Muscle of leg (tissue), 11 donors: ENCODE results near the gene SYNE4. TPM values are rescaled to one million over a fixed set of nuclear protein-coding genes. Genes with fewer than 3 reads are reported as not detected.

Experiments
- DNase-seq: peaks from one replicate; pipeline ENCODE4 v3.0.0; 2013
- H3K27ac ChIP-seq: one replicate; pipeline ENCODE4 v1.5.1; 2013; ENCODE audit warnings: mild to moderate bottlenecking, low read length, control low read depth
- H3K27me3 ChIP-seq: one replicate; pipeline ENCODE4 v1.6.1; 2013; ENCODE audit warnings: low read length; ENCODE audit not compliant: control insufficient read depth, insufficient read depth
- H3K36me3 ChIP-seq: one replicate; pipeline ENCODE4 v1.6.1; 2013; ENCODE audit warnings: low read length; ENCODE audit not compliant: control insufficient read depth, insufficient read depth
- H3K4me1 ChIP-seq: one replicate; pipeline ENCODE4 v1.6.1; 2013; ENCODE audit warnings: low read length; ENCODE audit not compliant: control insufficient read depth, insufficient read depth
- H3K4me3 ChIP-seq: one replicate; pipeline ENCODE4 v1.5.1; 2013; ENCODE audit warnings: low read length, control low read depth
- H3K9me3 ChIP-seq: replicated peaks from 2 replicates; pipeline ENCODE4 v1.6.1; 2013; ENCODE audit warnings: low read depth, low read length; ENCODE audit not compliant: control insufficient read depth
- WGBS: methylation state at CpG from one replicate; pipeline ENCODE4 v1.1.5; 2013; ENCODE audit warnings: missing lambda C conversion rate; ENCODE audit not compliant: insufficient coverage; 5-methylcytosine and 5-hydroxymethylcytosine counted together
- polyA plus RNA-seq, 8 donors: library from polyadenylated mRNA; unstranded; fragments of 120-200 nt; gene quantifications; one replicate each; pipeline versions ENCODE4 v1.2.1 to v1.2.3, GENCODE V29; 2013; ENCODE audit warnings: inconsistent platforms in 1 of 8, low replicate concordance in 1 of 8; ENCODE audit not compliant: insufficient read length in 8 of 8, insufficient read depth in 1 of 8
- total RNA-seq: library from RNA; stranded (reverse); fragments of 120-200 nt; gene quantifications from one replicate; pipeline ENCODE4 v1.2.4, GENCODE V29; 2013

Gene SYNE4
- total and polyA plus RNA-seq, 9 donors: 0.11 to 1.2 (median 0.39) TPM

GRCh38 chr19:36003284-36003683 lies 5.3 kb downstream of the SYNE4 start:
- Histone ChIP-seq H3K4me3 (no peak overlapping the region), H3K27me3 (no peaks in the 10 kb centered on the region)
- WGBS: 93% methylated on average over 3 of the region's 4 CpGs

GRCh38 chr19:36001605-36002004 lies 7.0 kb downstream of the SYNE4 start:
- Histone ChIP-seq H3K36me3 (peaks cover 25% of the 10 kb centered on the region), H3K4me1 (peaks cover 6% of the 10 kb centered on the region), H3K27me3 (no peaks in the 10 kb centered on the region), H3K4me3 (no peak overlapping the region), H3K27ac (no peak overlapping the region), H3K9me3 (no peaks in the 10 kb centered on the region)
- DNase-seq: no peak
- 89% methylated on average over 3 of the region's 3 CpGs for WGBS

More at GRCh38 chr19:36003284-36003683, 5.3 kb downstream of the SYNE4 start:
- Histone ChIP-seq H3K4me1 (peaks cover 5% of the 10 kb centered on the region), H3K36me3 (peaks cover 19% of the 10 kb centered on the region), H3K27ac (no peak overlapping the region), H3K9me3 (no peaks in the 10 kb centered on the region)
- DNase-seq: no peak

GRCh38 chr19:35996777-35997176 lies 11.8 kb downstream of the SYNE4 start:
- Histone ChIP-seq H3K9me3 (no peaks in the 10 kb centered on the region), H3K27ac (no peak overlapping the region), H3K4me1 (peaks cover 25% of the 10 kb centered on the region), H3K36me3 (peaks cover 15% of the 10 kb centered on the region), H3K4me3 (no peak overlapping the region), H3K27me3 (peaks cover 2% of the 10 kb centered on the region)
- DNase-seq: no peak
- 78% methylated on average over 4 of the region's 8 CpGs for WGBS

GRCh38 chr19:35995048-35995993 lies 13.3 kb downstream of the SYNE4 start, which contains the start of gene SDHAF1:
SDHAF1 (plus strand) TSS chr19:35995188; CDS start chr19:35995275, 87 bp downstream.
- Histone ChIP-seq H3K27me3 (peaks cover 2% of the 10 kb centered on the region), H3K27ac (peak within 1 kb of the TSS; percentile 78), H3K9me3 (no peaks in the 10 kb centered on the region), H3K36me3 (peaks cover 9% of the 10 kb centered on the region), H3K4me1 (peaks cover 25% of the 10 kb centered on the region), H3K4me3 (peak within 1 kb of the TSS; percentile 65)
- DNase-seq: peak; percentile 97
- under 1% methylated on average over 93 of the region's 97 CpGs for WGBS

- Histone ChIP-seq H3K4me1 (peaks cover 24% of the 10 kb centered on the region), H3K9me3 (no peaks in the 10 kb centered on the region), H3K36me3 (peaks cover 9% of the 10 kb centered on the region), H3K4me3 (peak overlapping the region; percentile 65), H3K27ac (no peak overlapping the region), H3K27me3 (peaks cover 4% of the 10 kb centered on the region)
- DNase-seq: no peak
- WGBS: 23% methylated on average over 36 of the region's 49 CpGs
Measured at GRCh38 chr19:35993923-35994598, 14.6 kb downstream of the SYNE4 start.

GRCh38 chr19:35992907-35993765 lies 15.5 kb downstream of the SYNE4 start:
- H3K27me3 ChIP-seq: peaks cover 4% of the 10 kb centered on the region
- no peak for DNase-seq
- no peak overlapping the region for H3K4me3 ChIP-seq
- H3K4me1 ChIP-seq: peaks cover 20% of the 10 kb centered on the region
- 89% methylated on average over 1 of the region's 8 CpGs for WGBS
- H3K27ac ChIP-seq: no peak overlapping the region
- no peaks in the 10 kb centered on the region for H3K9me3 ChIP-seq
- H3K36me3 ChIP-seq: peaks cover 4% of the 10 kb centered on the region

- DNase-seq: no peak
- Histone ChIP-seq H3K4me3 (no peak overlapping the region), H3K27me3 (peaks cover 15% of the 10 kb centered on the region), H3K36me3 (no peaks in the 10 kb centered on the region), H3K4me1 (peaks cover 25% of the 10 kb centered on the region), H3K9me3 (no peaks in the 10 kb centered on the region), H3K27ac (no peak overlapping the region)
- 87% methylated on average over 4 of the region's 7 CpGs for WGBS
Measured at GRCh38 chr19:35991731-35992450, 16.7 kb downstream of the SYNE4 start.

- 83% methylated on average over 4 of the region's 10 CpGs for WGBS
- Histone ChIP-seq H3K4me3 (no peak overlapping the region), H3K36me3 (no peaks in the 10 kb centered on the region), H3K27ac (no peak overlapping the region), H3K4me1 (peaks cover 19% of the 10 kb centered on the region), H3K9me3 (no peaks in the 10 kb centered on the region), H3K27me3 (peaks cover 24% of the 10 kb centered on the region)
- no peak for DNase-seq
Measured at GRCh38 chr19:35990771-35991730, 17.6 kb downstream of the SYNE4 start.
